Measurements from ENCODE around the gene STUB1.

GRCh38 chr16:659618-660017, 20.6 kb upstream of the STUB1 start:
- TF ChIP-seq PKNOX1 (IDR thresholded peaks at IDR 0.05) (no peak), SP1 (IDR thresholded peaks at IDR 0.05) (no peak), SUZ12 (IDR thresholded peaks at IDR 0.05) (no peak), ARNT (IDR thresholded peaks at IDR 0.05) (no peak), ZNF384 (IDR thresholded peaks at IDR 0.05) (no peak), FOXA1 (IDR thresholded peaks at IDR 0.05) (no peak), L3MBTL2 (conservative IDR thresholded peaks at IDR 0.05) (no peak), FOXM1 (IDR thresholded peaks at IDR 0.05; ENCODE audit: borderline replicate concordance) (no peak), LEF1 (IDR thresholded peaks at IDR 0.05; ENCODE audit: borderline replicate concordance) (no peak), BHLHE40 (IDR thresholded peaks at IDR 0.05; ENCODE audit: borderline replicate concordance) (no peak), FOXK2 (IDR thresholded peaks at IDR 0.05) (no peak), TARDBP (IDR thresholded peaks at IDR 0.05) (no peak)

Measured in HEK293T (cell line).